GM12892 (cell line): ENCODE data around the gene DMTF1.

ENCODE experiments used
- POLR2A ChIP-seq: IDR thresholded peaks from 2 replicates; pipeline ENCODE4 v1.6.1; 2011; ENCODE audit warnings: low read depth, low read length, control low read depth
- POLR2AphosphoS5 ChIP-seq: IDR thresholded peaks from 2 replicates; pipeline ENCODE4 v1.6.1; 2011; ENCODE audit warnings: low read depth, low read length, control low read depth
- TAF1 ChIP-seq: IDR thresholded peaks from 2 replicates; pipeline ENCODE4 v1.6.1; 2011; ENCODE audit warnings: low read depth, mild to moderate bottlenecking, control low read depth, low read length, borderline replicate concordance

GRCh38 chr7:87179180-87179579 lies 26.9 kb downstream of the DMTF1 start:
- TF ChIP-seq POLR2A (no peak), TAF1 (no peak), POLR2AphosphoS5 (no peak)
